Esophagus muscularis mucosa (tissue), 3 donors: ENCODE measurements around the gene POU2F2.

Experiments
- POLR2A ChIP-seq: fragments of 450-650 bp; IDR thresholded peaks from one replicate; pipeline ENCODE4 v1.6.1; 2017; ENCODE audit warnings: antibody characterized with exemption, moderate library complexity, mild to moderate bottlenecking, low read depth
- TF ChIP-seq, protein P1 (sequence below), 3 experiments: fragments of 200-600 bp in 2 of 3; fragments of 450-650 bp in 1 of 3; sonication (generic) in 2 of 3; IDR thresholded peaks; one replicate each; pipeline ENCODE4 v1.5.1; 2017 to 2019; ENCODE audit warnings: antibody characterized with exemption in 3 of 3, mild to moderate bottlenecking in 2 of 3, moderate library complexity in 1 of 3

DNA sequence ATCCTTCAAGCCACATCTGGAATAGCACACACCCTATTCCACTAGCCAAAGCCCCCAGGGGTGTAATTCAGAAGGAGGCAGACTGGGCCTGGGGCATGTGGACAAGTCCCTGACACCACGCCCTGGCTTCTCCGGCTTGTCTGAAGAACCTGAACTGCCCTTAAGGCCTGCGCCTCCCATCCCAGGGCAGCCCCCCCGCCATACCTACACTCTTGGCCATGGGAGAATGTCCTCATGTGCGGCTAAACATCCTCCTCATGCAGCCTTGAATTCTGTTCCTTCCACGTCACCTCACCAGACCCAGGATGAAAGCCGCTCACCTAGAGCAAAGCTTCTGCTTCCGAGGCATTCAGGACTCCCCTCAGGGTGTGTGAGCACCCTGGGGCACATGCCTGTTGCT, 24.3 kb upstream of the POU2F2 start:
- no peak for TF ChIP-seq POLR2A
- TF ChIP-seq, protein P1, sequence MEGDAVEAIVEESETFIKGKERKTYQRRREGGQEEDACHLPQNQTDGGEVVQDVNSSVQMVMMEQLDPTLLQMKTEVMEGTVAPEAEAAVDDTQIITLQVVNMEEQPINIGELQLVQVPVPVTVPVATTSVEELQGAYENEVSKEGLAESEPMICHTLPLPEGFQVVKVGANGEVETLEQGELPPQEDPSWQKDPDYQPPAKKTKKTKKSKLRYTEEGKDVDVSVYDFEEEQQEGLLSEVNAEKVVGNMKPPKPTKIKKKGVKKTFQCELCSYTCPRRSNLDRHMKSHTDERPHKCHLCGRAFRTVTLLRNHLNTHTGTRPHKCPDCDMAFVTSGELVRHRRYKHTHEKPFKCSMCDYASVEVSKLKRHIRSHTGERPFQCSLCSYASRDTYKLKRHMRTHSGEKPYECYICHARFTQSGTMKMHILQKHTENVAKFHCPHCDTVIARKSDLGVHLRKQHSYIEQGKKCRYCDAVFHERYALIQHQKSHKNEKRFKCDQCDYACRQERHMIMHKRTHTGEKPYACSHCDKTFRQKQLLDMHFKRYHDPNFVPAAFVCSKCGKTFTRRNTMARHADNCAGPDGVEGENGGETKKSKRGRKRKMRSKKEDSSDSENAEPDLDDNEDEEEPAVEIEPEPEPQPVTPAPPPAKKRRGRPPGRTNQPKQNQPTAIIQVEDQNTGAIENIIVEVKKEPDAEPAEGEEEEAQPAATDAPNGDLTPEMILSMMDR (IDR thresholded peaks at IDR 0.05) = no peak
